HG02884 (cell line): ENCODE measurements around the gene TTYH3.
"Not testable (repeated sequence)": the region's sequence is repeated elsewhere in the genome, so short reads cannot be mapped to it uniquely, and the experiment has no call there.

ENCODE experiments used
- ATAC-seq: cut with Tn5 transposase; IDR thresholded peaks from one replicate; pipeline ENCODE4 v1.9.1; 2021; ENCODE audit warnings: mild to moderate bottlenecking, moderate library complexity; ENCODE audit not compliant: unreplicated experiment

TTYH3 gene

GRCh38 chr7:2631946-2632732, at the start of gene TTYH3:
TTYH3 (plus strand) TSS chr7:2631986; CDS start chr7:2632156, 170 bp downstream.
- peak; percentile 21 for ATAC-seq

- ATAC-seq, result no peak
These were observed 49.6 kb upstream of the TTYH3 start for GRCh38 chr7:2582006-2582735.

GRCh38 chr7:2583798-2584580, 47.8 kb upstream of the TTYH3 start:
- ATAC-seq, result no peak

GRCh38 chr7:2585446-2585845, 46.3 kb upstream of the TTYH3 start:
- ATAC-seq, result no peak

GRCh38 chr7:2586326-2587020, 45.3 kb upstream of the TTYH3 start:
- no peak for ATAC-seq

- no peak for ATAC-seq
These were observed 44.7 kb upstream of the TTYH3 start for GRCh38 chr7:2587134-2587533.

GRCh38 chr7:2587778-2588177, 44.0 kb upstream of the TTYH3 start:
- ATAC-seq, result no peak

GRCh38 chr7:2589341-2589740, 42.4 kb upstream of the TTYH3 start:
- no peak for ATAC-seq

GRCh38 chr7:2589941-2590340, 41.8 kb upstream of the TTYH3 start:
- ATAC-seq, result not testable (repeated sequence)

GRCh38 chr7:2592375-2592865, 39.4 kb upstream of the TTYH3 start:
- no peak for ATAC-seq

GRCh38 chr7:2593036-2593727, 38.6 kb upstream of the TTYH3 start:
- ATAC-seq, result no peak

GRCh38 chr7:2594599-2594998, 37.2 kb upstream of the TTYH3 start:
- no peak for ATAC-seq

GRCh38 chr7:2595258-2595860, 36.4 kb upstream of the TTYH3 start:
- no peak for ATAC-seq

GRCh38 chr7:2596464-2597272, 35.1 kb upstream of the TTYH3 start:
- ATAC-seq, result no peak

- no peak for ATAC-seq
These were observed 34.5 kb upstream of the TTYH3 start for GRCh38 chr7:2597273-2597640.

- ATAC-seq, result no peak
These were observed 33.5 kb upstream of the TTYH3 start for GRCh38 chr7:2598154-2598823.

- no peak for ATAC-seq
These were observed 30.7 kb upstream of the TTYH3 start for GRCh38 chr7:2601065-2601464.

- ATAC-seq, result no peak
These were observed 29.9 kb upstream of the TTYH3 start for GRCh38 chr7:2601907-2602306.
